WTC11 (cell line): ENCODE measurements around the gene MRPL54. TPM values are rescaled to one million over a fixed set of nuclear protein-coding genes. Genes with fewer than 3 reads are reported as not detected.

ENCODE experiments used
- ATAC-seq: fragments of 200-7000 bp; cut with Tn5 transposase; 2 replicates; pipeline ENCODE4 v1.10.0; 2021; ENCODE audit warnings: mild to moderate bottlenecking, moderate library complexity
- CTCF ChIA-PET: fragments of 300-600 bp; sonication (Branson Sonifier 250); formaldehyde crosslinking; loops from one replicate; lab custom pipeline; 2021; ENCODE audit warnings: antibody characterized with exemption; lab: Charles Lee
- POLR2A ChIA-PET: fragments of 350-600 bp; sonication (Branson Sonifier 250); formaldehyde crosslinking; loops from one replicate; lab custom pipeline; 2021; ENCODE audit warnings: antibody characterized with exemption; lab: Charles Lee
- DNase-seq: peaks from one replicate; pipeline ENCODE4 v3.0.0; 2021; ENCODE audit warnings: low spot score
- H3K27ac Mint-ChIP-seq: 2 replicates; pipeline ENCODE4 v1.8.0; 2021; ENCODE audit warnings: mixed read lengths
- H3K27me3 Mint-ChIP-seq: 2 replicates; pipeline ENCODE4 v1.8.0; 2021; ENCODE audit warnings: low read depth, mild to moderate bottlenecking, moderate library complexity, mixed read lengths
- H3K36me3 Mint-ChIP-seq: 2 replicates; pipeline ENCODE4 v1.8.0; 2021; ENCODE audit warnings: mixed read lengths
- H3K4me1 Mint-ChIP-seq: 2 replicates; pipeline ENCODE4 v1.8.0; 2022; ENCODE audit warnings: mixed read lengths
- H3K4me3 Mint-ChIP-seq: 2 replicates; pipeline ENCODE4 v1.8.0; 2021; ENCODE audit warnings: mild to moderate bottlenecking, moderate library complexity, mixed read lengths
- H3K9me3 Mint-ChIP-seq: 2 replicates; pipeline ENCODE4 v1.8.0; 2021; ENCODE audit warnings: mixed read lengths
- ETV6 ChIP-seq: sonication (generic); formaldehyde crosslinking; IDR thresholded peaks from 2 replicates; pipeline ENCODE4 v1.8.1; 2022; ENCODE audit warnings: mild to moderate bottlenecking, missing genetic modification reagents
- HMGA2 ChIP-seq: fragments of 250-450 bp; sonication (Bioruptor Pico); IDR thresholded peaks from 2 replicates; pipeline ENCODE4 v1.4.0; 2021; ENCODE audit warnings: mild to moderate bottlenecking, moderate library complexity
- IRF2 ChIP-seq: sonication (generic); formaldehyde crosslinking; IDR thresholded peaks from 2 replicates; pipeline ENCODE4 v1.8.0; 2022; ENCODE audit warnings: low read depth, missing genetic modification reagents, borderline replicate concordance
- JUN ChIP-seq: sonication (generic); formaldehyde crosslinking; IDR thresholded peaks from 2 replicates; pipeline ENCODE4 v1.8.0; 2023; ENCODE audit warnings: mild to moderate bottlenecking, missing genetic modification reagents
- KAT7 ChIP-seq: sonication (generic); formaldehyde crosslinking; IDR thresholded peaks from 2 replicates; pipeline ENCODE4 v1.8.1; 2023; ENCODE audit warnings: missing genetic modification reagents, mild to moderate bottlenecking, borderline replicate concordance
- RORB ChIP-seq: fragments of 250-450 bp; sonication (Bioruptor Pico); IDR thresholded peaks from 2 replicates; pipeline ENCODE4 v1.9.0; 2021; ENCODE audit warnings: mild to moderate bottlenecking
- ZBTB21 ChIP-seq: sonication (generic); formaldehyde crosslinking; IDR thresholded peaks from 2 replicates; pipeline ENCODE4 v1.8.1; 2023; ENCODE audit warnings: mild to moderate bottlenecking, missing genetic modification reagents, borderline replicate concordance
- ZNF121 ChIP-seq: sonication (generic); formaldehyde crosslinking; IDR thresholded peaks from 2 replicates; pipeline ENCODE4 v1.8.0; 2023; ENCODE audit warnings: missing genetic modification reagents
- ZNF416 ChIP-seq: fragments of 250-450 bp; sonication (Bioruptor Pico); IDR thresholded peaks from 2 replicates; pipeline ENCODE4 v1.9.0; 2021; ENCODE audit warnings: mild to moderate bottlenecking, inconsistent platforms
- ZNF671 ChIP-seq: fragments of 250-450 bp; sonication (Bioruptor Pico); IDR thresholded peaks from 2 replicates; pipeline ENCODE4 v1.8.0; 2021; ENCODE audit warnings: mild to moderate bottlenecking
- total RNA-seq: library from RNA; stranded (reverse); gene quantifications from 3 replicates; pipeline ENCODE4 v1.2.3, GENCODE V29; 2021
- TF ChIP-seq, protein P1 (sequence below): sonication (generic); formaldehyde crosslinking; IDR thresholded peaks from 2 replicates; pipeline ENCODE4 v1.8.1; 2023; ENCODE audit warnings: mild to moderate bottlenecking, missing genetic modification reagents, borderline replicate concordance
- TF ChIP-seq, protein P2 (sequence below): sonication (generic); formaldehyde crosslinking; IDR thresholded peaks from 2 replicates; pipeline ENCODE4 v1.8.0; 2022; ENCODE audit warnings: missing genetic modification reagents
- TF ChIP-seq, protein P3 (sequence below): fragments of 250-450 bp; sonication (Bioruptor Pico); IDR thresholded peaks from 2 replicates; pipeline ENCODE4 v1.9.0; 2021; ENCODE audit warnings: mild to moderate bottlenecking, borderline replicate concordance

The MRPL54 gene
- total RNA-seq, 1 experiment from 2014 or later = 62.3 TPM

DNA sequence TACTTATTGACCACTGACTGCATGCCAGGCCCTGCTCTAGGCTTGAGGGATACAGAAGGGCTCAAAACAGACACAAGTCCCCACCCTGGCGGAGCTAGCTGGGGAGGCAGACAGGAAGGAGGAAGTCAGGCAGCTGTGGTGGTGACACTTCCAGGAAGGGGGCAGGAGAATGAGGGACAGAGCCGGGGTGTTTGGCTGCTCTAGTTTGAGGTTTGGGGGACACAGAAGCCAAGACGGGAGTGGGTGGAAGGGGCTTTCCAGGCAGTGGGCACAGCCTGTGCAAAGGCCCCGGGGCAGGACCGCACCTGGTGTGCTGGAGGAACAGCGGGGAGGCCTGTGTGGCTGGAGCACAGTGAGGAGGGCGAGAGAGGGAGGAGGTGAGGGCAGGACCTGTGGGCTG is 4.0 kb downstream of the MRPL54 start (continued):
- TF ChIP-seq, protein P1, sequence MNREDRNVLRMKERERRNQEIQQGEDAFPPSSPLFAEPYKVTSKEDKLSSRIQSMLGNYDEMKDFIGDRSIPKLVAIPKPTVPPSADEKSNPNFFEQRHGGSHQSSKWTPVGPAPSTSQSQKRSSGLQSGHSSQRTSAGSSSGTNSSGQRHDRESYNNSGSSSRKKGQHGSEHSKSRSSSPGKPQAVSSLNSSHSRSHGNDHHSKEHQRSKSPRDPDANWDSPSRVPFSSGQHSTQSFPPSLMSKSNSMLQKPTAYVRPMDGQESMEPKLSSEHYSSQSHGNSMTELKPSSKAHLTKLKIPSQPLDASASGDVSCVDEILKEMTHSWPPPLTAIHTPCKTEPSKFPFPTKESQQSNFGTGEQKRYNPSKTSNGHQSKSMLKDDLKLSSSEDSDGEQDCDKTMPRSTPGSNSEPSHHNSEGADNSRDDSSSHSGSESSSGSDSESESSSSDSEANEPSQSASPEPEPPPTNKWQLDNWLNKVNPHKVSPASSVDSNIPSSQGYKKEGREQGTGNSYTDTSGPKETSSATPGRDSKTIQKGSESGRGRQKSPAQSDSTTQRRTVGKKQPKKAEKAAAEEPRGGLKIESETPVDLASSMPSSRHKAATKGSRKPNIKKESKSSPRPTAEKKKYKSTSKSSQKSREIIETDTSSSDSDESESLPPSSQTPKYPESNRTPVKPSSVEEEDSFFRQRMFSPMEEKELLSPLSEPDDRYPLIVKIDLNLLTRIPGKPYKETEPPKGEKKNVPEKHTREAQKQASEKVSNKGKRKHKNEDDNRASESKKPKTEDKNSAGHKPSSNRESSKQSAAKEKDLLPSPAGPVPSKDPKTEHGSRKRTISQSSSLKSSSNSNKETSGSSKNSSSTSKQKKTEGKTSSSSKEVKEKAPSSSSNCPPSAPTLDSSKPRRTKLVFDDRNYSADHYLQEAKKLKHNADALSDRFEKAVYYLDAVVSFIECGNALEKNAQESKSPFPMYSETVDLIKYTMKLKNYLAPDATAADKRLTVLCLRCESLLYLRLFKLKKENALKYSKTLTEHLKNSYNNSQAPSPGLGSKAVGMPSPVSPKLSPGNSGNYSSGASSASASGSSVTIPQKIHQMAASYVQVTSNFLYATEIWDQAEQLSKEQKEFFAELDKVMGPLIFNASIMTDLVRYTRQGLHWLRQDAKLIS = no peak
- TF ChIP-seq JUN (CRISPR knock-in tag) (no peak), IRF2 (CRISPR knock-in tag) (no peak), ZNF416 (CRISPR knock-in tag) (no peak), ETV6 (CRISPR knock-in tag) (no peak), KAT7 (CRISPR knock-in tag) (no peak), ZBTB21 (CRISPR knock-in tag) (no peak), ZNF671 (no peak)
- TF ChIP-seq, protein P2, sequence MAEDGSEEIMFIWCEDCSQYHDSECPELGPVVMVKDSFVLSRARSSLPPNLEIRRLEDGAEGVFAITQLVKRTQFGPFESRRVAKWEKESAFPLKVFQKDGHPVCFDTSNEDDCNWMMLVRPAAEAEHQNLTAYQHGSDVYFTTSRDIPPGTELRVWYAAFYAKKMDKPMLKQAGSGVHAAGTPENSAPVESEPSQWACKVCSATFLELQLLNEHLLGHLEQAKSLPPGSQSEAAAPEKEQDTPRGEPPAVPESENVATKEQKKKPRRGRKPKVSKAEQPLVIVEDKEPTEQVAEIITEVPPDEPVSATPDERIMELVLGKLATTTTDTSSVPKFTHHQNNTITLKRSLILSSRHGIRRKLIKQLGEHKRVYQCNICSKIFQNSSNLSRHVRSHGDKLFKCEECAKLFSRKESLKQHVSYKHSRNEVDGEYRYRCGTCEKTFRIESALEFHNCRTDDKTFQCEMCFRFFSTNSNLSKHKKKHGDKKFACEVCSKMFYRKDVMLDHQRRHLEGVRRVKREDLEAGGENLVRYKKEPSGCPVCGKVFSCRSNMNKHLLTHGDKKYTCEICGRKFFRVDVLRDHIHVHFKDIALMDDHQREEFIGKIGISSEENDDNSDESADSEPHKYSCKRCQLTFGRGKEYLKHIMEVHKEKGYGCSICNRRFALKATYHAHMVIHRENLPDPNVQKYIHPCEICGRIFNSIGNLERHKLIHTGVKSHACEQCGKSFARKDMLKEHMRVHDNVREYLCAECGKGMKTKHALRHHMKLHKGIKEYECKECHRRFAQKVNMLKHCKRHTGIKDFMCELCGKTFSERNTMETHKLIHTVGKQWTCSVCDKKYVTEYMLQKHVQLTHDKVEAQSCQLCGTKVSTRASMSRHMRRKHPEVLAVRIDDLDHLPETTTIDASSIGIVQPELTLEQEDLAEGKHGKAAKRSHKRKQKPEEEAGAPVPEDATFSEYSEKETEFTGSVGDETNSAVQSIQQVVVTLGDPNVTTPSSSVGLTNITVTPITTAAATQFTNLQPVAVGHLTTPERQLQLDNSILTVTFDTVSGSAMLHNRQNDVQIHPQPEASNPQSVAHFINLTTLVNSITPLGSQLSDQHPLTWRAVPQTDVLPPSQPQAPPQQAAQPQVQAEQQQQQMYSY (CRISPR knock-in tag) = no peak
- TF ChIP-seq, protein P3, sequence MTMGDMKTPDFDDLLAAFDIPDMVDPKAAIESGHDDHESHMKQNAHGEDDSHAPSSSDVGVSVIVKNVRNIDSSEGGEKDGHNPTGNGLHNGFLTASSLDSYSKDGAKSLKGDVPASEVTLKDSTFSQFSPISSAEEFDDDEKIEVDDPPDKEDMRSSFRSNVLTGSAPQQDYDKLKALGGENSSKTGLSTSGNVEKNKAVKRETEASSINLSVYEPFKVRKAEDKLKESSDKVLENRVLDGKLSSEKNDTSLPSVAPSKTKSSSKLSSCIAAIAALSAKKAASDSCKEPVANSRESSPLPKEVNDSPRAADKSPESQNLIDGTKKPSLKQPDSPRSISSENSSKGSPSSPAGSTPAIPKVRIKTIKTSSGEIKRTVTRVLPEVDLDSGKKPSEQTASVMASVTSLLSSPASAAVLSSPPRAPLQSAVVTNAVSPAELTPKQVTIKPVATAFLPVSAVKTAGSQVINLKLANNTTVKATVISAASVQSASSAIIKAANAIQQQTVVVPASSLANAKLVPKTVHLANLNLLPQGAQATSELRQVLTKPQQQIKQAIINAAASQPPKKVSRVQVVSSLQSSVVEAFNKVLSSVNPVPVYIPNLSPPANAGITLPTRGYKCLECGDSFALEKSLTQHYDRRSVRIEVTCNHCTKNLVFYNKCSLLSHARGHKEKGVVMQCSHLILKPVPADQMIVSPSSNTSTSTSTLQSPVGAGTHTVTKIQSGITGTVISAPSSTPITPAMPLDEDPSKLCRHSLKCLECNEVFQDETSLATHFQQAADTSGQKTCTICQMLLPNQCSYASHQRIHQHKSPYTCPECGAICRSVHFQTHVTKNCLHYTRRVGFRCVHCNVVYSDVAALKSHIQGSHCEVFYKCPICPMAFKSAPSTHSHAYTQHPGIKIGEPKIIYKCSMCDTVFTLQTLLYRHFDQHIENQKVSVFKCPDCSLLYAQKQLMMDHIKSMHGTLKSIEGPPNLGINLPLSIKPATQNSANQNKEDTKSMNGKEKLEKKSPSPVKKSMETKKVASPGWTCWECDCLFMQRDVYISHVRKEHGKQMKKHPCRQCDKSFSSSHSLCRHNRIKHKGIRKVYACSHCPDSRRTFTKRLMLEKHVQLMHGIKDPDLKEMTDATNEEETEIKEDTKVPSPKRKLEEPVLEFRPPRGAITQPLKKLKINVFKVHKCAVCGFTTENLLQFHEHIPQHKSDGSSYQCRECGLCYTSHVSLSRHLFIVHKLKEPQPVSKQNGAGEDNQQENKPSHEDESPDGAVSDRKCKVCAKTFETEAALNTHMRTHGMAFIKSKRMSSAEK (CRISPR knock-in tag) = no peak

DNA sequence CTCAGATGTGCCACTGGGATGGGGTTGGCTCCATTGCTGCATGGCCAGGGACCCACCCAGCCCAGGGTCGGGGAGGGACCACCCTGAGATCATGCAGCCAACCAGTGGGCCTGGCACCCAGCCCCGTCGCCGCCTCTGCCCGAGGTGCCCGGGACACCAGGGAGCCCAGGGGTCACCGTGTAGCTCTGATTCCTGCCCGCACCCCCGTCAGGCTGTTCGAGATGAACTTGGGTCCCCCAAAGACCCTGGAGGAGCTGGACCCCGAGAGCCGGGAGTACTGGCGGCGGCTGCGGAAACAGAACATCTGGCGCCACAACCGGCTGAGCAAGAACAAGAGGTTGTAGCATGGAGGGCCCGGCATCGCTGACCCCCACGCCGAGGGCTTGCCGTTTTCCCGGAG is 4.6 kb downstream of the MRPL54 start:
- Mint-ChIP-seq H3K27ac (no peak overlapping the region), H3K27me3 (peaks cover 3% of the 10 kb centered on the region; the same call in 1 of the 2 replicates), H3K4me3 (no peak overlapping the region), H3K9me3 (no peaks in the 10 kb centered on the region), H3K36me3 (peaks cover 5% of the 10 kb centered on the region), H3K4me1 (peaks cover 10% of the 10 kb centered on the region)
- TF ChIP-seq RORB (CRISPR knock-in tag) = no peak
- DNase-seq (no peak), ATAC-seq (no peak)
- ChIA-PET CTCF (no interaction called here), POLR2A (no interaction called here)

DNA sequence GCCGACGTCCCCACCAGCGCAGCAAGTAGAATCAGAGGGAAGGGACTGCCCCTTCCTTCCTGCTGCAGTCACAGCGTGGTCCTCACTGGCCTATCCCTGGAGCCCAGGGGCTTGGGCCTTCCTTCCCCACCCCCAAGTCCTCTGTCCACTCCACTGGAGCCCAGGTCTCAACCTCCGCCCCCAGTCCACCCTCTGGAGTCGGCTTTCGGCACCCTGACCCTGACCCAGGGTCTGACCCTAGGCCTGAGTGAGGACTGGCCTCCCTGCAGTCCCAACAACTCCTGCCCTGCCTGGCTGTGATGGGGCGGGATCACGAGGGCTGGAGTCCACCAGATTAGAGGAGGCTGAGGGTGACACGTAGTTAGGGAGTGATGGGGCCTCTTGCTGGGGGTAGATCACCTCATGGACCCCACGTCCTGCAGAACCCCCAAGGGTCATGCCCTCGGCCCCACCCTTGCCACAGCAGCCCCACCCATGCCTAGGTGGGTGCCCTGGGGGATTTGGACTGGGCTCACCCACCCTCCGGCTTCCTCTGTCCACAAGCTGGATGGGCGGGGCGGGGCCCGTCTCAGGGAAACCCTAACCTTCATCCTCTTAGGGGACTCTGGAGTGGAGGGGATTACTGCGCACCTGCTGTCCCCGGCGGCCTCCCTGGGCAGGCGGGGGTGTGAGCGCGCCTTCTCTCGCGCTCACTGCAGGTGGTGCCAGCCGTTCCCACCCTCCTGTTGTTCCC is 5.7 kb downstream of the MRPL54 start:
- ATAC-seq = no peak
- ChIA-PET POLR2A (no interaction called here), CTCF (no interaction called here)
- DNase-seq = no peak
- Mint-ChIP-seq H3K4me1 (peaks cover 6% of the 10 kb centered on the region), H3K36me3 (peaks cover 5% of the 10 kb centered on the region), H3K27ac (no peak overlapping the region), H3K4me3 (no peak overlapping the region), H3K9me3 (no peaks in the 10 kb centered on the region), H3K27me3 (no peaks in the 10 kb centered on the region)
- TF ChIP-seq, protein P3 (CRISPR knock-in tag) = no peak
- TF ChIP-seq HMGA2 (CRISPR knock-in tag) (no peak), ZNF121 (CRISPR knock-in tag) (no peak)
